CD4-positive, alpha-beta T cell treated with Interferon alpha-2 for 1 hour (primary cell): ENCODE measurements around the gene PIGT.
"Not testable (repeated sequence)": the region's sequence is repeated elsewhere in the genome, so short reads cannot be mapped to it uniquely, and the experiment has no call there.

Source experiments
- DNase-seq, 2 donors: peaks; one replicate each; pipeline ENCODE4 v3.0.0-alpha.2; 2020 to 2022

Gene PIGT

GRCh38 chr20:45467172-45467571 is 51.2 kb downstream of the PIGT start:
- DNase-seq, result no peak

- no peak for DNase-seq
Observed at GRCh38 chr20:45467861-45468260, 51.9 kb downstream of the PIGT start.

DNA sequence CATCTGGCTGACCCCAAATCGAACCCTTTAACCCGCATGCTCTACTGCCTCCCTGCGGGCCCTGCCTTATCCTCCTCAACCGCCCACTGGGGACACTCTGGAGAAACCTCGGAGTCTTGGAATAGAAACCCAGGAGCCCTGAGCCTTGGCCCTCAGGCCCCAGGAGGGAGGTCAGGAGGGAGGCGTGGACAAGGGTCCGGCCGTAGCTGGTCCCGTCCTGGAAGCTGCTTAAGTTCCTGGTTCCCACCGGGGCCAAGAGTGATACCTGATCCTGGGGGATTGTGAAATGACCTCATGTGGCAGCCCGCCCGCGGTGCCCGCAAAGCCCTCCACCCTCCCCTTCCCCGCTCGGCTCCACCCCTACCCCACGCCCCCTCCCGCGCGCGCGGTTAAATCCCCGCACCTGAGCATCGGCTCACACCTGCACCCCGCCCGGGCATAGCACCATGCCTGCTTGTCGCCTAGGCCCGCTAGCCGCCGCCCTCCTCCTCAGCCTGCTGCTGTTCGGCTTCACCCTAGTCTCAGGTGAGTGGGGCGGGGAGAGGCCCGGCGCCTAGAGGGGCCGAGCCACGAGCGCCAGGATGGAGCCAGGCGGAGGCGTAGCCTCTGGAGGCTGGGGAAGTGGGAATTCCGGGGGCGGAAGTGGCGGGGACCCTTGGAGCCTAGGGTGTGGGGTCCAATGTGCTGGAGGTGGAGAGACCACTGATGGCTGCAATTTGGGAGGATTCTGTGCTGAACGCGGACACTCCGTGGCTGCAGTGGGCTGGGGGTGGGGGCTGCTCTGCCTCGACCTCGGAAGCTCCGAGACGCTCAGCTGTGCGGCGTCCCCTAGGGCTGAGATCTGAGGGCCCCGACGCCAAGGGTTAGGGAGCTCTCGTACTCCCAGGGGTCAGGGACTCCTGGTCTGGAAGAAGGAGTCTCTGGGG is 53.7 kb downstream of the PIGT start, which contains the start of gene WFDC2:
WFDC2 (plus strand) TSS at position 418 of the 926 bp plus-strand sequence; CDS start at position 447, 29 bp downstream.
- DNase-seq, result no peak

GRCh38 chr20:45470262-45470931 is 54.5 kb downstream of the PIGT start:
- DNase-seq, result no peak

DNA sequence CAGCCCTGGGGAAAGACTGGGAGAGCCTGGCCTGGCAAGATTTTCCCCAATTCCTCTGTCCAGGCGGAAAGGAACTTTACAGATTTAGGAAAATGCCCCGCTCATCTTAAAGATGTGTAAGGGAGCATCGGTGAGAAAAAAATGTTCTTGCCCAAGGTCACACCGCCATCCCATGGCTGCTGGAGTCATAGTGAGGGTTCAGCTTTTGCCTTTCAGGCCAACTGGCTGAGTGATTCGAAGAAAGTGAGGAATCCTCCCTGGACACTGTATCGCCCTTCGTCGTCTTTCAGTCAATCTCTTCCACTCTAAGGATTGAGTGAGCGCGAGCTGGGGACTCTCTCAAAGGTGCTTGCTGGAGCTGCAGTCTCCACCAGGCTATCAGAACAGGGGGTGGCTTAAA is 55.0 kb downstream of the PIGT start:
- DNase-seq, result no peak

DNA sequence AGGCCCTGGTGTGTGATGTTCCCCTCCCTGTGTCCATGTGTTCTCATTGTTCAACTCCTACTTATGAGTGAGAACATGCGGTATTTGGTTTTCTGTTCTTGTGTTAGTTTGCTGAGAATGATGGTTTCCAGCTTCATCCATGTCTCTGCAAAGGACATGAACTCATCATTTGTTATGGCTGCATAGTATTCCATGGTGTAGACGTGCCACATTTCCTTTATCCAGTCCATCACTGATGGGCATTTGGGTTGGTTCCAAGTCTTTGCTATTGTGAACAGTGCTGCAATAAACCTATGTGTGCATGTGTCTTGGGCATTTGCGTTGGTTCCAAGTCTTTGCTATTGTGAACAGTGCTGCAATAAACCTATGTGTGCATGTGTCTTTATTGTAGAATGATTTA is 56.3 kb downstream of the PIGT start:
- DNase-seq, result not testable (repeated sequence)
